Uterus (tissue), 2 donors: Measurements from ENCODE around the gene TNFRSF21.

Source experiments
- CTCF ChIP-seq, 4 experiments: fragments of 200-600 bp in 2 of 4; fragments of 450-650 bp in 2 of 4; sonication (generic) in 2 of 4; IDR thresholded peaks; one replicate each; pipeline ENCODE4 v1.5.1; 2016 to 2019; ENCODE audit warnings: antibody characterized with exemption in 4 of 4, mild to moderate bottlenecking in 2 of 4, moderate library complexity in 1 of 4
- POLR2A ChIP-seq, 2 donors: fragments of 450-650 bp; IDR thresholded peaks; one replicate each; pipeline ENCODE4 v1.6.1; 2016; ENCODE audit warnings: antibody characterized with exemption in 2 of 2, mild to moderate bottlenecking in 1 of 2, moderate library complexity in 1 of 2

- TF ChIP-seq CTCF (IDR thresholded peaks at IDR 0.05) (no peak), POLR2A (IDR thresholded peaks at IDR 0.05) (no peak)
Observed at GRCh38 chr6:47348316-47348863, 38.7 kb upstream of the TNFRSF21 start.
